GM18870 (cell line): Measurements from ENCODE around the gene ALOX5AP.

Experiments used
- ATAC-seq: cut with Tn5 transposase; IDR thresholded peaks from one replicate; pipeline ENCODE4 v1.9.1; 2021; ENCODE audit warnings: moderate library complexity; ENCODE audit not compliant: unreplicated experiment

Gene ALOX5AP

GRCh38 chr13:30757026-30757742 lies 21.8 kb downstream of the ALOX5AP start:
- no peak for ATAC-seq

DNA sequence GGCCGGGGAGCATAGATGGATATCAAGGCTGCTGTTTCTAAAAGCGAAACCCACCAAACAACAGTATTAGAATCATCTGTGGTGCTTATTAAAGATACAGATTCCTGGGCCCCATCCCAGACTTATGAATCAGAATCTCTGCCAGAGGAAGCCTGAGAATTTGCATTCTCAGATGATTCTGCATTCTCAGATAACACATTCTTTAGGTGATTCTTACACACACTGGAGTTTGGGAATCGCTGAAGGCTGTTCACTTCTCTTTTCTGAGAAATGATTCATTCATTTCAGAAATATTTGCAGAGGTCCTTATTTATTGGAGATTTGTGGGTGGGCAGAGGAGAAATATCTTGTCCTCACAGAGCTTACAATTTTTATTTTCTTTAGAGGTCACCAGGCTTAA lies 24.4 kb downstream of the ALOX5AP start:
- no peak for ATAC-seq

DNA sequence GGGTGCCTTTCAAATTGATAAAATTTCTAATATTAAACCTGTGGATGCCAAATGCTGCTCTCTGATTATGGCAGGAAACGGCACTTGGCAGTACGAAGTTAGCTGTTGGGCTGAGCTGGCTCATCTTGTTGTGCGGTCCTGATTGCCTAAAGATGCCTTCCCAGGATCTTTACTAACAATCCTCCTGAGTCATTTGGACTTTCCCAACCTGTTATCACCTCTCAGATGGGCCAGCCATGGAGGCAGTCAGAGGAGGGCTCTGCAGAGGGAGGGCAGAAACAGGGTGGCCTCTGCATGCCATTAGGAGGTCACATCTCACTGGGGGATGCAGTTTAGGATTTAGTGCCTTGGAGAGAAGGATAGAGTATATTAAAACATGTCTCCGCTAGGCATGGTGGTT lies 27.3 kb downstream of the ALOX5AP start:
- no peak for ATAC-seq

GRCh38 chr13:30763786-30764413 lies 28.6 kb downstream of the ALOX5AP start:
- ATAC-seq, result no peak

DNA sequence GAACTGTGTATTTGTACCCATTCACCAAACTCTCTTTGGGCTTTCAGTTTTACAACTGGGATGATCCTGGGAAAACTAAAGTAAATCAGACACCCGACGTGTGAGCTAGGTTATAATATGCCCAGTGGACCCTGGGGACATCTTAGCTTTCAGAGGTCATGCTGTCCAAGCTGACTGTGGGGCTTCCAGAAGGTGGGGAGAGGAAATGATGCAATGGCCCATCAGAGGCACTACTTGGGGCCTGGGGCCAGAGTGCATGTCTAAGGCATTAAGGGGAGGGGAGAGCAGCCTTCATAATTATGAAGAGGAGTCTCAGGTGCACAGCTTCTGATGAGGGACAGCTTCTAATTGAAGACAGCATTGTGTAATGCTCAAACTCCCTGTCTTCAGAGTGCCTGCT lies 30.9 kb downstream of the ALOX5AP start:
- ATAC-seq, result no peak

DNA sequence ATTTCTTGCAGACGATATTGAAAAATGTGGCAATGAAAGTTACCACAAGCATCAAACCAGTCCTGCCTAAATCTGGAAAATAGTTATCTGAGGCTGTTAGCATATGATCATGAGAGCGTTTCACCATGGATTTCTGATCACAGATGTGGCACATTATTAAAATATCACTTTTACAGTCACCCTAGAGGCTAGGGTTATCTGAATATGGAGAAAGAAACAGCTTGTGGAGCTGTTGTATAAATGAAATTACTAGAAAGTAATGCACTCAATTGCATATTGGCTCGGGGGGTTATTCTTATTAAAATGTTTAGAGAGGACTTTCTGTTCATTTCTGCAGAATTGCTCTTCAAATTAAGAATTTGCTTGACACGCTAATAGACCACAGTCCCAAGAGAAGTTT lies 35.6 kb downstream of the ALOX5AP start:
- ATAC-seq, result no peak

DNA sequence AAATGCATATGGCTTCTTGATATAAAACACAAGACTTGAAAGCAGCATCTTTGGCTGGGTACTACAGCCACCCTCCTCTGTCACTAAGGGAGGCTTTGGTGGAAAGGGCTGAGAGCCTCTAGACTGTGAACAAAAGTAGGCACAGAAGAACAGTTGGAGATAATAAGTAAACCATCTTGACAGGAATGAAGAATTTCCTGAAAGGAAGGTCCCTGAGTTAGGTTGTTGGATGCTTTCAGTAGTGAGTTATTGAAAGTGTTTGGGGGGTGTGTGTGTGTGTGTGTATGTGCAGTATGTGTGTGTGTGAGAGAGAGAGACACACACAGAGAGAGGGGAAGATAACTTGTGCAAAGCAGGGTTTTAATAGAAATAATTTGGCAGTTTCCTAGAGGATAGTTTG lies 38.2 kb downstream of the ALOX5AP start:
- ATAC-seq, result no peak

DNA sequence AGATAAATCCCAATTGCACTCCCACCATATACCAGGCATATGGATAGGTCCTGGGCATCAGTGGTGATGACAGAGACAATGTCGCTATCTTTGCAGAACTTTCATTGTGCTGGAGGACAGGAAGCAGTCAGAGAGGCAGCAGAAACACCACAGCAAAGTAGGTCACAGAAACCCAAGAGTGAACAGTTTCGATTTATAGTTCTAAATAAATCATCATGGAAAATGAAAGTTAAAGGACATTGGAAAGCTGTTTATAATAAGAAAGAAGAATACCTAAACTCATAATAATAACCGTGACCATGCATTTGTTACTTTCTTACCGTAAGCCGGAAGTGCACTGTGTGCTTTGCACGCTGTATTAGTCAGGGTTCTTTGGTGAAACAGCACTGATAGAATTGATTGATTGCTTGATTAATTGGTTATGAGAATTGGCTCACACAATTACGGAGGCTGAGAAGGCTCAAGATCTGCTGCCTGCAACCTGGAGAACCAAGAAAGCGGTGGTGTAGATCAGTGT lies 38.9 kb downstream of the ALOX5AP start:
- no peak for ATAC-seq

- ATAC-seq, result no peak
Observed at GRCh38 chr13:30776661-30777060, 41.3 kb downstream of the ALOX5AP start.

GRCh38 chr13:30779016-30779415 lies 43.7 kb downstream of the ALOX5AP start:
- no peak for ATAC-seq

- ATAC-seq, result no peak
Observed at GRCh38 chr13:30779608-30780007, 44.3 kb downstream of the ALOX5AP start.

DNA sequence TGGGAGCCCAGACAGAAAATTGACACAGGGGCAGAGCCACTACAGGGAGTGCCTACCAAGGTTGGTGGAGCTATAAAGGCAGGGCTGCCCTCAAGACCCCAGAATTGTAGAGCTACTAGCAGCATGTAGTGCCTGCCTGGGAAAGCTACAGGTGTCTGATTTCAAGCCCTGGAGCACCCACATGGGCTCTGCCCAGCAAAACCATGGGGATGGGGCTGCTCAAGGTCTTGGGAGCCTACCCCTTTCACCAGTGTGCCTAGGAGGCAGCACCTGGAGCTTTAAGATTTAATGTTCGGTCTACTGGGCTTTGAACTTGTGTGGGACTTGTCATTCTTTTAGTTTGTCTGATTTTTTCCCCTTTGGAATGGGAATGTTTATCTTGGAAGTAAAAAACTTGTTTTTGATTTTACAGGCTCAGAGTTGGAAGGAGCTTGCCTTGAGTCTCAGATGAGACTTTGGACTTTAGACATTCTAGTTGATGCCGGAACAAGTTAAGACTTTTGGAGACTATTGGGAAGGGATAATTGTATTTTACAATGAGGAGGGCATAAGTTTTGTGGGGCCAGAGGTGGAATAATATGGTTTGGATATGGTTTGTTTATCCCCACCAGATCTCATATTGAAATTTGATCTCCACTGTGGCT lies 45.1 kb downstream of the ALOX5AP start:
- no peak for ATAC-seq

GRCh38 chr13:30785191-30785850 lies 50.0 kb downstream of the ALOX5AP start:
- ATAC-seq, result no peak

DNA sequence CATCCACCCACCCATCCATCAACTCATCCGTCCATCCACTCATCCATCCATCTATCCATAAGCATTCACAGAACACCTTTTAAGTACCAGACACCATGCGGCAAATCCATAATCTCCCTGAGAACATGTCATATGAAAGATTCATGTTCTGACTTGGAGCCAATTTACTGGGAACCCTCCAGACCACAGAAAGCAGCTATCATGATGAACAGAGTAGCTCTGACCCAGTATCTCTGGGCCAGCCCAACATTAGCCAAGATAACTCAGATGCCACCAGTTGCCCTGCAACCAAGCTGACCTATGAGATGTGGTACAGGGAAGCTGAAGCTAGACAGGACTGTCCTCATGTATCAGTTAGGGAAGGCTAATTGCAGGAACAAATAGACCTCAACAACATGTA lies 51.3 kb downstream of the ALOX5AP start:
- ATAC-seq, result no peak

GRCh38 chr13:30787738-30788525 lies 52.6 kb downstream of the ALOX5AP start:
- no peak for ATAC-seq

GRCh38 chr13:30789166-30789862 lies 54.0 kb downstream of the ALOX5AP start:
- no peak for ATAC-seq

- no peak for ATAC-seq
Observed at GRCh38 chr13:30790592-30790991, 55.2 kb downstream of the ALOX5AP start.

GRCh38 chr13:30791354-30792001 lies 56.1 kb downstream of the ALOX5AP start:
- no peak for ATAC-seq

DNA sequence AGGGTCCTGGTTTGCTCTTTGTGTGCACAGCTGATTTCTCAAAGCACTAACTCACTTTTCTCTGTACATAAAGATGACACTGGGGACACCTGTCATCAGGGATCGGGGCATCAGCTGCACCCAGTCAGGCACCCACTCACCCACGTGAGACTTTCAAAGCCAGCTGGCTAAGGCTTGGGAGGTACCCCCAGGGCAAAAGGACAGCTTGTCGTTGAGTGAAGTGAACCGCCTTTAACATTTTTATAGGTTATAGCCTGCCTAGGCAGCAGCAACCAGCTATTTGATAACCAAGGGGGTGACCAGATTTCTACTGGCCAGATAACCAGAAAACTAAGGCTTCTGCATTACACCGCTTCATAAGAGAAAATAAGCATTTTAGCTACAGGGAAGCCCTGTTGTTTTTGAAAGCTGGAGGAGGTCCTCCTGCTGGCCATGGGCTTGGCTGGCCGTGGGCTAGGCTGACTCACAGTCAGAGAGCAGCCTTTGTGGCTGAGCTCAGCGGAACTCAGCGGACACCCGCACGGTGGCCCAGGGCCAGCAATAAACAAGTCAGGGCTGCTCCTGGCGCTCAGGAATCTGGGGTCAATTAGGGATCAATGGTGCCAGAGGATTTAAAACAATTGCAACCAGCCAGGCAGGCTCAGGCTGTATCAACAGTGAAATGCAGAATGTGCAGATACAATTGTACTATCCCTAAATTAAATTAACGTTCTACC lies 57.1 kb downstream of the ALOX5AP start:
- ATAC-seq, result no peak
